Measurements from ENCODE around the gene HDAC3.
"Not testable (repeated sequence)": the region's sequence is repeated elsewhere in the genome, so short reads cannot be mapped to it uniquely, and the experiment has no call there.

HDAC3 gene

GRCh38 chr5:141635646-141636045, 1.0 kb downstream of the HDAC3 start:
- no peak for DNase-seq (ENCODE audit: low read depth in 1 of 2, low spot score in 1 of 2)

GRCh38 chr5:141634720-141635119, 1.9 kb downstream of the HDAC3 start:
- DNase-seq (ENCODE audit: low read depth in 1 of 2, low spot score in 1 of 2): no peak

DNA sequence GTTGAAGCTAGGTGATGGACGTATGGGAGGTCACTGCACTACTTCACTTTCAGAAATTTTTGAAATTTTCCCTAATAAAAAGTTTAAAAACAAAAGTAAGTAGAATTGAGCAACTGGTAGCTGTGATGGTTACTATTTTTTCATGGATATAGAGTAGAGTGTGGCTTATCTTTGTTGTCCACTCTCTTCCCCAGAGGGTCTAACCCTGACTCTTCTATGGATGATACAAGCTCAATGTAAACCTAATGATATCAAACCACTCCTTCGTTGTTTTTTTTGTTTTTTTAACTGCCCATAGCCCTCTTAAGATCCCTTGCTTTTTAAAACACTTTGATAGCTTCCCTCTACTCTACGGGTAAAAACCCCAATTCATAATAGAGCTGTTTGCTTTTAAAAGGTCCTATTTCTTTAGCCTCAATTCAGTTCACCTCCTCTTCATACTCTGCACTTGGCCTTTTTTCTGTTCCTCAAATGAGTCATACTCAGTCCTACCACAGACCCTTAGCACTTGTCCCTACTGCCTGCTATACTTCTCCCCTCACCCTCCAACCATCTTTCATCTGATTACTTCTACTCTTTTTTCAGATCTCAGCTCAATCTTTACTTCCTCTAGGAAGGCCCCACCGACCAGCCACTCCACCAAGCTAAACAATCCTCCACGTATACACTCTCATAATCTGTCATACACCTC, 2.6 kb downstream of the HDAC3 start:
- DNase-seq (ENCODE audit: low read depth in 1 of 2, low spot score in 1 of 2): no peak

GRCh38 chr5:141632650-141633049, 4.0 kb downstream of the HDAC3 start:
- DNase-seq (ENCODE audit: low read depth in 1 of 2, low spot score in 1 of 2): no peak

GRCh38 chr5:141630570-141631140, 6.0 kb downstream of the HDAC3 start:
- DNase-seq (ENCODE audit: low read depth in 1 of 2, low spot score in 1 of 2): no peak

DNA sequence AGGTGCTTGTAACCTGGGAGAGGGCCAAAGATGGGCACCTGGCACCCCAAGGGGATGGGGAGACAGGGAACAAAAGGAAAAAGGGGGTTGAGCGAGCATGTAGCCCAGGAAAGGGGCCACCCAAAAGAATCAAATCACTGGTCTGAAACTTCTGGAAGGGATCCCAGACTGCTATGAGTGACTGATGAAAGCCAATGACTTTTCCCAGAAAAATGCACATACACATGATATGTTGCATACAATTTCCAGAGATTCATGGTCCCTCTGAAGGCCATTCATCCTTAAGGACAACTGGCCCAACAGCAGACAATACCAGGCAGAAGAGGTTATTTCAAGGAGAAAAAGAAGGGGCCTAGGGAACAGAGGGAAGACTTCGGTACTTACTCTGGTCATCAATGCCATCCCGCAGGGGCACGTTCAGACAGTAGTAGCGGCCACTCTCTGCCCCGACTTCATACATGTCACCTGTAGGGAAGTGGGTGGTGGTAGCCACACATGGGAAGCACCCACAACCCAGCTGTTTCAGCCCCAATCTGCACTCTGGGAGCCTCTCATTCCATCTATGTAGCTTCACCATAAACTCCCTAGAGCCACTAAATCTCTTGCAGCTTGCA, 8.4 kb downstream of the HDAC3 start:
- DNase-seq (ENCODE audit: low read depth in 1 of 2, low spot score in 1 of 2): no peak

DNA sequence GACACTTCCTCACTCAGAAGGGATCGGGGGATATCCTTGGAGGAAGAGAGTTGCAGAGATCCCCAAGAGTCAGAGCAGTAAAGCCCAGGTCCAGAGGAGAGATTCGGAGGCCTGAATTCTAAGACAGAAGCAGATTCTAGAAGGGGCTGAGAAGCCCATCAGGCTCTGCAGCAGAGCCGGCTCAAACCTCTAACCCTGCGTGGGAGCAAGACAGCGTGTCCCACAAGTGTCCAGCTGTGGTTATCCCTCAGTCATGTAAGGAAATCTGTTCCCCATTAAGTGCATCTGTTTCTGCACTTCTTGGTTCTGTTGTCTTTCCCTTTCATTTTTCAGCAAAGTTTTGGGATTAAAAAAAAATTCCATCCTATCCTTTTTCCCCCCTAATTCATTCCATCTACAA, 13.0 kb downstream of the HDAC3 start:
- DNase-seq (ENCODE audit: low read depth in 1 of 2, low spot score in 1 of 2): no peak

GRCh38 chr5:141623186-141623585, 13.5 kb downstream of the HDAC3 start:
- DNase-seq (ENCODE audit: low read depth in 1 of 2, low spot score in 1 of 2): peak in 1 of 2 donors; percentile 19

DNA sequence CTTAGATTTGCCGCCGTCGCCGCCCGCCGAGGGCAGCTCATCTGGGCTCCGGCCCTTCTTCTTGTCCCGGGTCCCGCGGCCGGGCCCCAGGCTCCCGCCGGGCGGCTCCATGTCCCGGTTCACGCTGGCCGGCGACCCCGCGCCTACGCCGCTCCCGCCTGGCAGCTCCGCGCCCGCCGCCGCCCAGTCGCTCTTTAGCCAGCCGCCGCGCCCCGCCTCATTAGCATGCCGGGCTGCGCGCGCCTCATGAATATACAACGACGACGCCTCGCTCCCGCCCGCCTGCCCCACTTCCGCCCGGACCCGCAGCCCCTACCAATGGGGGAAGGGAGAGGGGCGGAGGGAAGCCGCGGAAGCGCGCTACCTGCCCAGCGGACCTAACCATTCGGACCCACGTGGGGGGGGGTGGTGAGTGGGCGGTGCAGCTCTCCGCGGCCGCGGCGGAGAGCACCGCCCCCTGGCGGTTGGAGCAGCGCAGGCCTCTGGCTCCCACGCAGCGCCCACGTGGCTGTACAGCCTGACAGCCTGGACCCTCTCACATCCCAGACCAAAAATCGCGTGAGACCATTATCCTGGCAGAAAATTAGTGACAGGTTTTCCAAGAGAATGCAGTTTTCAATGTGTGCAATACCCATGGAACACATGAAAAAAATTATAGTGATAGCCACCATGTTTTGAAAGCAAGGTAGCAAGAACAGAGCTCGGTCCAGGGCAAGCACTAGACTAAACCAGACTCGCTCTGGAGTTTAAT, 17.7 kb downstream of the HDAC3 start, which contains the start of gene DIAPH1:
TSS of gene DIAPH1 (minus strand) at position 197 of the 751 bp plus-strand sequence. CDS start at position 111, 86 bp downstream.
- DNase-seq (ENCODE audit: low read depth in 1 of 2, low spot score in 1 of 2): peak; percentile 97 to 99

DNA sequence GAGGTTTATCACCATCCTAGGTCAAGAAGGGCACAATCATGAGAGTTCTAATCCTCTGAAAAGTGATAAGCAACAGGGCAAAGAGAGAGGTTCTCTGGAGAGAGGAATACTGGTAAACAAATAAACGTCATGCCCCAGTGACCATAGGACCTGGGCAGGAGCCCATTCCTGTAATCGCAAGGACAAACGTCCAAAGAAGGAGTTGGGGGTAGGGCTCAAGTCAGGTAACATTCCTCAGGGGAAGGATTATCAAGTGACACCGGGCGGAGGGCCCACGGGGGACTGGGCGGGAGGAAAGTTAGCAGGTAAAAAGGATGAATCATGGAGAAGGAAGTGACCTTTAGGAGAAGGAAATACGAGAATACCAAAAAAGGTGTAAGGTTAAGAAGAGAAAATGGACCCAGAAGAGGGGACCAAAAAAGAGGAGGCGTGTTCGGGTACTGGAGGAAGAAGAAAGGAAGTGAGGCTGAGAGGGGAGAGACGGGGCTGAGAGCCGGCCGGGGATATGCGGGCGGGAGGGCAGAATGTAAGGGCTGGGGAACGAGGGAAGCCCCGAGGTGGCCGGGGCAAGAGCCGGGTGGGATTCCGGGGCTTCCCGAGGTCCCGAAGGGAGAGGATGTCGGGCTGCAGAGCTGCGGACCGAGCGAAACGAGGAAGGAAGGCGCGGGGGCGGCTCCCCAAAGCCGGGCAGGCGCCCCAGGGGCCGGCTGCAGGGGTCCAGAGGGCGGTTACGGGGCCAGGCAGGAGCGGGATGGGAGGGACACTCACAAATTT, 18.4 kb downstream of the HDAC3 start:
- peak; percentile 28 to 61 for DNase-seq (ENCODE audit: low read depth in 1 of 2, low spot score in 1 of 2)

GRCh38 chr5:141617682-141618029, 19.0 kb downstream of the HDAC3 start:
- no peak for DNase-seq (ENCODE audit: low read depth in 1 of 2, low spot score in 1 of 2)

DNA sequence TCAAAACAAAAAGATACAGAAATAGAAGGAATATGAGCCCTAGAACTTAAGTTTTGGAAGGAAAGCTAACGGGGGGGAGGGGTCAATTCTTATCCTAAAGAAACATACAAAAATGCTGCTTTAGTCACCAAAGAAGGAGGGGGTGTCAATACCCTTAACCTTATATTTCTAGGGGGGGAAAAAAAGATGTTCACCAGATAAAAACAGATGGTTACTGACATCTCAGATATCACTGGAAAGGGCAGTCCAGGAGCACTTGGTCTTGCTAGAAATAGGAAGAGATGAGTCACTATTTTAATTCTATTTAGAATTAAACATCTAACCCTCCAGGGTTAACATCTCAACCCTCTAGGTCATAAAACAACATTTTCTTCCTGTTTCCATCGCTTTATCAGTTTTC, 19.5 kb downstream of the HDAC3 start:
- DNase-seq (ENCODE audit: low read depth in 1 of 2, low spot score in 1 of 2): no peak

GRCh38 chr5:141615991-141616720, 20.5 kb downstream of the HDAC3 start:
- no peak for DNase-seq (ENCODE audit: low read depth in 1 of 2, low spot score in 1 of 2)

DNA sequence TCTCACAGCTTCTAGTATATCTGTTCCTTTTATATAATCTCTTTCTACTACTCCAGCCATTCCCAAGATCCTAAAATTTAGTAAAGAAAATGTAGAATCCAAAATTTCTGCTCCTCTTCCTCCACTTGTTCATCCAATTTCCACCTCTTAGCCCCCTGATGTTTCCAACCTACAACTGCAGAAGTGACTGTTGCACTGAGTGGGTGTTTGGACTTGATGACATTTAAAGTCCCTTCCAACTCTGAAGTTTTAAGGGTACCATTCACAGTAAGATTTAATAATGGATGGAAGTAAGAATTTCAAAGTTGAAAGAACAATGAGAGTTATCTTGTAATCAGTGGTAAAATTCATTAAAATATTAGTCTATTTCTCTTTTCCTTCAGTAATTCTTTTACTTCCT, 23.3 kb downstream of the HDAC3 start:
- DNase-seq (ENCODE audit: low read depth in 1 of 2, low spot score in 1 of 2): no peak

DNA sequence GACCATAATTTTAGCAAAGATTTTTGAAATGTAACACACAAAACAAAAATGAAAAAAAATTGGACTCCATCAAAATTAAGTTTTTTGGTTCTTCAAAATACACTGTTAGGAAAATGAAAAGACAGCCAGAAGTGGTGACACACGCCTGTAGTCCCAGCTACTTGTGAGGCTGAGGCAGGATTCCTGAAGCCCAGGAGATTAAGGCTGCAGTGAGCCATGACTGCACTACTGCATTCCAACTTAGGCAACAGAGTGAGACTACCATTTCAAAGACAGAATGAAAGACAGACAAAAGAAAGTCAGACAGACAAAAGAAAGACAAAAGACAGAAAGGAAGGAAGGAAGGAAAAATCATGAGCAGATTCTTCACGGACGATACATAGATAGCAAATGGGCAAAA, 25.4 kb downstream of the HDAC3 start:
- no peak for DNase-seq (ENCODE audit: low read depth in 1 of 2, low spot score in 1 of 2)

- DNase-seq (ENCODE audit: low read depth in 1 of 2, low spot score in 1 of 2): not testable (repeated sequence)
Observed at GRCh38 chr5:141609921-141610320, 26.7 kb downstream of the HDAC3 start.

DNA sequence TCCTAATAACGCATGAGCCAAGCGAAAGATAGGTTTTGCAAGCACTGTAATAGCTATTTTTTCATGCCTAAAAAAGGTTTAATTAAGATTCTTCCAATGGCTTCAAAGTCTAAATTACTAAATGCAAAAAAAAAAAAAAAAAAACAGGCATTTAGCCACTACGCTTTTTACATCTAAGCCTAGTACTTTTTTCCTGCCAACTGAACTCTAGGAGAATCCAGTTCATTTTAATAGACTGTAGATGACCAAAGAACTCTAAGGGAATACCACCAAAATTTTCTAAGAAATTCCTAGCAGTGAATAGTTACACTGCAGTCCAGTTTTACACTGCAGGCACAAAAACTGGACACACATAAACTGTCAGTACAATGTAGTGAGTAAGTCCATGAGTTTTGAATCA, 27.6 kb downstream of the HDAC3 start:
- DNase-seq (ENCODE audit: low read depth in 1 of 2, low spot score in 1 of 2): no peak

DNA sequence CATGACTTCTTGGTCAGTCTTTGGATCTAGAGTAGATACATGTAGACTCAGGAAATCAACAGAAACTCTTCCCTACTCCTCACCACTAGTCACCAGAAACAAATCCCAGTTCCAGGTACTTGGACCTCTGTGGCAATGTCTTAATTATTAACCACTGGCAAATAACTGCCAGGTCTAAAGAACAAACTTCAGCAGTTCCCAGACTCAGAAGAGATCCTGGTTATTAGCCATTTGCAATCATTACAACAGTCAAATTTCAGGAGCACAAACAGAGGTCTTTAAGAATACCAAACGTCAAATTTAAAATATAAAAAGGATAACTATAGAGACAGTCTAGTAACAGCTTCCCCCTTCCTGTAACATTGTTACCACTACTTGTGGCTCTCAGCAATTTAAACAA, 28.1 kb downstream of the HDAC3 start:
- DNase-seq (ENCODE audit: low read depth in 1 of 2, low spot score in 1 of 2): no peak

DNA sequence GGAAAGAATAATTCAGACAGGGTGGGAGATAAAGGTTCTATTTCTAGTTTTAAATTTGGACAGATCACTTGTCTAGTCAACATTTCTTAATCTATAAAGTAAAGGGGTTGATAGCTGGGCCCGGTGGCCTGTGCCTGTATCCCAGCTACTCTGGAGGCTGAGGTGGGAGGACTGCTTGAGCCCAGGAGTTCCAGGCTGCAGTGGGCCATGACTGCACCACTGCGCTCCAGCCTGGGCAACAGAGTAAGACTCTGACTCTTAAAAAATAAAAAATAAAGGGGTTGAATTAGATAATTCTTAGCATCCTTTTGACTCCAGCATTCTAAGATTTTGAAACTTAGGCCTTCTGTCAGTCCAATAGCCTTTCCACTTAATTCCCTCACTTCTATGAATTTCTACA, 28.6 kb downstream of the HDAC3 start:
- no peak for DNase-seq (ENCODE audit: low read depth in 1 of 2, low spot score in 1 of 2)

- peak in 1 of 2 donors; percentile 75 for DNase-seq (ENCODE audit: low read depth in 1 of 2, low spot score in 1 of 2)
Observed at GRCh38 chr5:141605523-141606277, 30.9 kb downstream of the HDAC3 start.
